Fibroblast of pulmonary artery (primary cell): ENCODE measurements around the gene DOHH.

Experiments used
- DNase-seq: peaks from one replicate; pipeline ENCODE4 v3.0.0-alpha.2; 2010; ENCODE audit warnings: low read depth
- H3K4me3 ChIP-seq: replicated peaks from 2 replicates; pipeline ENCODE4 v1.5.1; 2011; ENCODE audit warnings: low read depth, mild to moderate bottlenecking, control low read depth, low read length, moderate library complexity
- TF ChIP-seq, protein P1 (sequence below): IDR thresholded peaks from 2 replicates; pipeline ENCODE4 v1.5.1; 2011; ENCODE audit warnings: mild to moderate bottlenecking, control low read depth, low read length, inconsistent platforms; ENCODE audit errors: missing control alignments

DOHH gene

DNA sequence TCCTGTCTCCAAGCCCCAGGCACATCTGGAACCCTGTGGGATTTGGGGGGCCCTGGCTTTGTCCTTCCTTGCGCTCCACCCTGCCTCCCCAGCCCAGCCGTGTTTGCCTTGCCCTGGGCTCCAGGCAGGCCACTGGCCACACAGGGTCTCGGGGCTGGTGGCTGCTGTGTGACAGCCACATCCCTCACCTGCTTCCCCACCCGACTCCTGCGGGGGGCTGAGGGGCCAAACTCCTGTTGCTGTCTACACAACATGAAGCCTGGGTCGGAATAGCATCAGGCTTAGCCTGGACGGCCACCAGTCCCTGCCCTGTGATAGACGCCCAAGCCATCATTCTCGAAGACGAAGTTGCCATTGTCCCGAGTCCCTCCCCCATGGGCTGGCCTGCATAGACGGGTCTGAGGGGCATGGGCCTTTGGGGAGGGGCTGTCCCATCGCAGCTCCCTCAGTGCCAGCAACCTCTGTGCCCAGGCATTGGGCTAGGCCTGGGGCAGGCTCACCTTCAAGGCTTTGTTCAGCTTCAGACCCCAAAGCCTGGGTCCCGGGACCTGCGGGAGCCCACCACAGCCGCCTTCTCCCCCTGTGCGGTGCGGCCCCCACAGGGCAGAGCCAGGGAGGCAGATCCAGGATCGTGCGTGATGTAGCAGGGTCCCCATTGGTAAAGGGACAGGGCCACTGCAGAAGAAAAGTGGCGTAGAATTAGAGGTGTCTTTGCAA lies 23.0 kb upstream of the DOHH start:
- H3K4me3 ChIP-seq = no peak overlapping the region
- TF ChIP-seq, protein P1, sequence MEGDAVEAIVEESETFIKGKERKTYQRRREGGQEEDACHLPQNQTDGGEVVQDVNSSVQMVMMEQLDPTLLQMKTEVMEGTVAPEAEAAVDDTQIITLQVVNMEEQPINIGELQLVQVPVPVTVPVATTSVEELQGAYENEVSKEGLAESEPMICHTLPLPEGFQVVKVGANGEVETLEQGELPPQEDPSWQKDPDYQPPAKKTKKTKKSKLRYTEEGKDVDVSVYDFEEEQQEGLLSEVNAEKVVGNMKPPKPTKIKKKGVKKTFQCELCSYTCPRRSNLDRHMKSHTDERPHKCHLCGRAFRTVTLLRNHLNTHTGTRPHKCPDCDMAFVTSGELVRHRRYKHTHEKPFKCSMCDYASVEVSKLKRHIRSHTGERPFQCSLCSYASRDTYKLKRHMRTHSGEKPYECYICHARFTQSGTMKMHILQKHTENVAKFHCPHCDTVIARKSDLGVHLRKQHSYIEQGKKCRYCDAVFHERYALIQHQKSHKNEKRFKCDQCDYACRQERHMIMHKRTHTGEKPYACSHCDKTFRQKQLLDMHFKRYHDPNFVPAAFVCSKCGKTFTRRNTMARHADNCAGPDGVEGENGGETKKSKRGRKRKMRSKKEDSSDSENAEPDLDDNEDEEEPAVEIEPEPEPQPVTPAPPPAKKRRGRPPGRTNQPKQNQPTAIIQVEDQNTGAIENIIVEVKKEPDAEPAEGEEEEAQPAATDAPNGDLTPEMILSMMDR = no peak
- no peak for DNase-seq

DNA sequence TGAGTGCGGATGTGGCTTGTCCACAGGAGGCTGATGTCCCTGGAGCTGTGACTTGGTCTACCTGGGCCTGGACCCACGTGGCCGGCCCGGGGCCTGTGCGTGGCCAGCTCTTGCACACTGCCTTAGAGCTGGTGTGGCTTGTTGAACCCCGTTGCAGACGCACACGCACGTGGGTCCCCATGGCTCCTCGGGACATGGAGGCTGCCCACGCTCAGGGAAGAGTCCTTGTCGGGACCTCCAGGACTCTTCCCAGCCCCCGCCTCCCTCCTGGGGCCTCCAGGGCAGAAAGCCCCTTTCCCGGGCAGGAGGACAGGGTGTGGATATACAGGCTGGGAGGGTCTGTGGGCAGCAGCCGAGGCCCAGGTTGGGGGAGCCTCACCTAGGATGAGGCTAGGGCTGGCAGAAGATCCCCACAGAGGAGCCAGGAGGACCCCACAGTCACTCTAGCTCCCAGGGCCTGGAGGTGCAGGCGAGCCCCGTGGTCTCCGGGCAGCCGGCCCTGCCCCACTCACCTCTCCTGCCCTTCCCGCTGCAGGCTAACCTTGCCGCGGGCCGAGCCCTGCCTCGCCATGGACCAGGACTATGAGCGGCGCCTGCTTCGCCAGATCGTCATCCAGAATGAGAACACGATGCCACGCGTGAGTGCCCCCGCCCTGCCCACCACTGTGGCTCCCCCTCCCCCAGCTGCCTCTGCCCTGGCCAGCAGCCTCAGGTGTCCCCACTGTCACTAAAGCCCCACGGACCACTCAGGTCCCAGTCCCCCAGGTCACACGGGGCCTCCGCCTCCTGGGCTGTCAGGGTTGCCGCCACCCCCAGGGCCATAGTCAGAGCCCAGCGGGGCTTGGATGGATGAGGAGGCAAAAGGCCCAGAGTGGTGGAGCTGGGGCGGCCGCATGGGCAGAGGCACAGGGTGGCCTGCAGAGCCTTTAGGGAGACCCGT lies 22.2 kb upstream of the DOHH start:
- no peak overlapping the region for H3K4me3 ChIP-seq
- DNase-seq = no peak
- TF ChIP-seq, protein P1 = no peak

DNA sequence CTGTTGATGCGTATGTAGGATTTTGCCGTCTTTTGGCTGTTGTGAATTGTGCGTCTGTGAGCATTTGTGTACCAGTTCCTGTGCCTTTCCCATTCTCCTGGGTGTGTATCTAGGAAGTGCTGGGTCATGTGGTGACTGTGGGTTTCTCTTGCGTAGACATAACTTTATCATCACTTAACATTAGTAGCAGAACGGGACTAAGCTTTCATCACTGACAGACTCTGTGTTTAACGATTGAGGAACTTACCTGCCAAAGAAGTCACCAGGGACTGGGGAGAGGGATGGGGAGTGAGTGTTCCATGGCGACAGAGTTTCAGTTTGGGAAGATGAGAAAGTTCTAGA lies 20.6 kb upstream of the DOHH start:
- TF ChIP-seq, protein P1 = no peak
- no peak overlapping the region for H3K4me3 ChIP-seq
- DNase-seq = no peak

DNA sequence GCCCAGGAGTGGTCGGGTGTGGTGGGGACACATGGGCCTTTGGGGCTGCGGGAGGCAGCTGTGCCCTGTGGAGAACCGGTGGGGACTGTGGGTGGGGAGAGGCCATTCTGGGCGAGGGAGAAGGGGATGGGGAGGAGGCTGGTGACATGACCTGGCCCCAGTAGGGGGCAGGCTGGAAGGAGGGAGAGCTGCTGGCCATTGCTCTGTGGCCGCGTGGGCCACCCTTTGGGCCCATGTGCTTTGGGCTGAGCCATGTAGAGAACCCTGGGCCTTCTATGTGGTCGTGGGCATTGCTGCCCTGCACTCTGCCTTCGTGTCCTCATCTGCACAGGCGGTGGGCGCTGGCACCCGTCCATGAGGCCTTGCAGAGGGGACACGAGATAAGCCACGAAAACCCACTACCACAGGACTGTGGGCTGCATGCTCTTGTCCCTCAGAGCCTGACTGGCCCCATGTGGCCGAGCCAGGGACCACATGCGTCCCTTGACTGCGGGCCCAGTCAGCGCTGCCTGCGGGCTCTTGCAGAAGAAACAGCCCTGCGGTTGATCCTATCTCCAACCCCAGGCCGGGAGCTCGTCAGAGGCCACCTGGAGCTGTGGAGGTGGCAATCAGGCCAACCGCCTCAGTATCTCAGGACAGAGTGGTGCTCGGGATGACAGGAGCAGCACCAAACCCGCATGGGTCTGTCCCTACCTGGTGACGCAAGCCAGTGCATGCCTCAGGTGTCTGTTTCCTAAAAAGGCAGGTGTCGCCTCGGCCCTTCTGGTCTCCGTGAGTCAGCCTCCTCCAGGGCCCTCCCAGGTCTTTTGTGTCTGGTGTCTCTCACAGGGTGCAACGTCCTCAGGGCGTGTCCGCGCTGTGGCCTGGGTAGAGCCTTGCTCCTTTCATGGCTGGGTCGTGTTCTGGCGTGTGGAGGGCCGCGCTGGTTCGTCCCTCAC lies 20.0 kb upstream of the DOHH start:
- H3K4me3 ChIP-seq = no peak overlapping the region

DNA sequence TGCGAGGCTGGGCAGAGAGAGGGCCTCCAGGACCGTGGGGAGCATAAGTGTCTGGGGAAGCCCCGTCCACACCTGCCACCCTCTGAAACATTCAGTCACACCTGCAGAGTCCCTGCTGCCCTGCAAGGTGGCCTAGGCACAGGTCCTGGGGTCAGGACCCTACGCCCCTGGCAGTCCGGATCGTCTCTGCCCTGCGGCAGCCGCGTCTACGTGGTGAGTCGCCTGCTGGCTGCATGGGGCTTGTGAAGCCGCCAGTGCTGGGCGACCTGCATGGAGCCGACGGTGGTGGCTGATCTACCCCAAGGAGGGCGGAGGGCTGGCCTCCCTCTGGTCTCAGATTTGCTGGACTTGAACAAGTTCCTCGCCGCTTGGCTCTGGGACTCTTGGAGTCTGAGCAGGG lies 18.7 kb upstream of the DOHH start:
- TF ChIP-seq, protein P1 = no peak
- H3K4me3 ChIP-seq = no peak overlapping the region
- no peak for DNase-seq

More for the DNA sequence above, 20.0 kb upstream of the DOHH start:
- DNase-seq = no peak
- TF ChIP-seq, protein P1 = no peak

DNA sequence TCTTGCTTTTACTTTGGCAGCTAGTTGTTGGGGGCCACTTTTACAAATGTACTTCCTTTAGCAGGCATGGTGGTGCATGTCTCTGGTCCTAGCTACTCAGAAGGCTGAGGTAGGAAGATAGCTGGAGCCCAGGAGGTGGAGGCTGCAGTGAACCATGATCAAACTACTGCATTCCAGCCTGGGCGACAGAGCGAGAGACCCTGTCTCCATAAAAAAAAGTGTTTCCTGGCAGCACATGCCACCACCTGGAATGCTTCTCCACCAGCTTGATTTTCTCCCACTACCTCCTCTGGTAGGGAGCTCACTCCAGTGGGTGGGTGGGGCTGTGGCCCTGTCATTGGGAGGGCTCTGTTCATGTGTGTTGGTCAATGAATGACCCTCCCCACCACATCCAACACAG lies 18.2 kb upstream of the DOHH start:
- H3K4me3 ChIP-seq = no peak overlapping the region
- no peak for DNase-seq
- TF ChIP-seq, protein P1 = no peak
